GM15510 (cell line): ENCODE data around the gene CRACR2A.

Experiments used
- POLR2A ChIP-seq: IDR thresholded peaks from 3 replicates; pipeline ENCODE4 v1.6.1; 2011; ENCODE audit warnings: borderline replicate concordance; ENCODE audit not compliant: insufficient read length; ENCODE audit errors: extremely low read depth

The CRACR2A gene

DNA sequence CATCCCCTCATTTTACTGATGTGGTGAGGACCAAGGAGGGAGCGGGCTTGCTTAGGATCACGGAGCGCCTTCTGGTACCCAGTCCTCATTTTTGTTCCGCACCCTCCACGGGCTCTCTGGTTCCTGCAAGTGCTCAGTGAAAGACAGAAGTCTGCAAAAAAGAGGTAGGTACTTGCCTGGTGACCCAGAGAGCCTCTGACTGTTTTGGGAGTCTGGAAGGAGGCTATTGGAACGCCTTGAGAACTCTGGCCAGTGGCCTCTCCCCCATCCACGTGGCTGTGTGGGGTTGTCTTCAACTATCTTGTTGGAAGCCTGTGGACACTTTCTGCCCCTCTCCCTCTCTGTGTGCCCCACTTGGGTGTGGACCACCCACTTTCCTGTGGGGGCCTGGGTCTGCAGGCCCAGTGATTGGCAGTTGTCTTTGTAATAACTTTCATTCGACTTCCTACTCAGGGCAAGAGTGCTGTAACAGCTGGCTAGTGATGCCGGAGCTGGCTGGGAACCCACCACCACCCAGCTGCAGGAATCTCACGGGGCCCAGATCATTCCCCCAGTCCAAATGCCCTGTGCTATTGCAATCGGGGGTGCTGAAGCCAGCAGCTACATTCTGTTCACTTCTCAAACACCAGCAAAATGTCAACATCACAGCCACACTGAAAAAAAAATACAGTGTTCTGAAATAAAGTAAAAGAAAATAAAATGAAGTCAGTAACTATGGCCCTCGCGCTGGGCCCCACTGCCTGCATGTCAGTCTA is 139.1 kb downstream of the CRACR2A start:
- no peak for TF ChIP-seq POLR2A

DNA sequence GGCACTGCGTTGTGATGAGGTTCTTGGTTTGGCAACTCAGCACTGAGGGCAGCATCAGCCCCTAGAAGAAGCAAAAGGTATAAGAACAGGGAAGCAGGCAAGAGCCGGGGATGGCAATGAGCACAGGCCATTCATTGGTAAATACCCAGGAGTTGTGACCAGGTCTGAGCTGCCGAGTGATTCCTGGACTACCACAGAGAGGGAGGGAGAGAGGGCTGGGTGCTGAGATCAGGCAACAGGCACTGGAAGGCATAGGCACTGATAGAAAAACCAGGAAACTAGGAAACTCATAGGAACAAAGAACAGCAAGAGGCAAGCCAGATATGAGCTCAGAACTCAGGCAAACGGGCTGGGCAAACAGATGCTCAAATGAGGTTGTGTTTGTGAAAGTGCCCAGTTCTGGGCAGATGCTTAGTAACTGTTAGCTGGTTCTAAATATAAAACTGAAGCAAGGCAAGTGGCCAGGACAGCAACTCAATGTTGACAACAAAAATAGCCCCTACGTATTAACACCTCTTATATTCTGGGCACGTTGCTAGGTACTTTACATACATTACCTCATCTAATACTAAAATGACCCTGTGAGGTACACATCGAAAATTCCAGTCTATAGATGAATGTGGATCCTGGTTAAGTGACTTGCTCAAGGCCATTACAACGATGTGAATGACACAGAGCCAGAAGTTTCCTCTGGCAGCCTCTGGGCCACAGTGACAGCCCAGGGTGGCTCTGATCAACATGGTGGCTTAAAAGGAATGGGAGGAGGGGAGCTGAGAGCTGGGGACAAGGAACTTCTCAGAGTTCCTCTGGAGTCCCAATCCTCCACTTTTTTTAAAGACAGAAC is 140.8 kb downstream of the CRACR2A start:
- TF ChIP-seq POLR2A, result no peak

DNA sequence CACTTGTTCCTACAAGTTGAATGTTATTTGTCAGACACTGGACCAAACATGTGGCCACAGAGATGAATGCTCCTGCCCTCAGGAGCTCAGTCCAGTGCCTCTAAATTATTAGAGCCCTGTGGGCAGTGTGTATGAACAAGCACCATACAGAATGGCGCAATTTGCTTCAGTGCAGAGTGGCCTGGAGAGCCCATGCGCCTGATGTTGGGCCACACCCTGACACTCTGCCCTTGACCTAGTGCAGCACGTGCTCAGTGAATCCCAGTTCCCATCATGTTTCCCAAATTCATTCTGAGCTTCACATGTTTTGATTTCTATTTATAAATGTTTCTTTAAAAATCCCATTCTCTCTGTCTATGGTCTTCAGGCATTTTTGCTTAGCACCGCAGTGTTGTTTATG is 145.1 kb downstream of the CRACR2A start:
- TF ChIP-seq POLR2A, result no peak

DNA sequence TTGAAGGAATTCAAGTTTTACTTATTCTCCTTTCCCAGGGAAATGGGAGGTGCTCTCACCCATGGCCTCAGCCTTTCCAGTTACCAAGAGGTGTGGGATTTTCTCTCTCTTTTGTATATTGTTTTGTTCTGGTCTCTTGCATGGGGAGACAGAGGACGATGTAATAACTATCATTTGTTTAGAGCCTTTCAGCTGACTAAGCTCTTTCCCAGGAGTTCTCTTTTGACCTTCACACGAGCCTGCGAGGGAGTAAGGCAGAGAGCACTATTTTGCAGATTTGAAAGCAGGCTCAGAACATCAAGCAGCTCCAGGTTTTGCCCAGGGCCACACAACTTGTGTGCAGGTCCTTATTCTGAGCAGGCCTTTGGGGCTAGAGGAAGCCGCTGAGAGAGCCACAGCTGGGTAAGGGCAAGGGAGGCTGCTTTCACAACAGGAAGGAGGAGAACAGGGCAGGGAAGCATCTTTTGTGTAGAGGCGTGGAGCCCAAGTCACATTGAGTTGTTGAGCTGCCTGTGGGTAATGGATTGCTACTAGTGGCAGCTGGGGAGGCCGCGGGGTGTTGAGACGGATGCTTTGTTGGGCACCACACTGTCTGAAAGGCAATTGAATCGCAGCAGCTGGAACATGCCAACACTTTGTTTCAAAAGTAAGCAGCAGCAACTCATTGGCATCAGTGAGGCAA is 145.7 kb downstream of the CRACR2A start:
- TF ChIP-seq POLR2A, result no peak

DNA sequence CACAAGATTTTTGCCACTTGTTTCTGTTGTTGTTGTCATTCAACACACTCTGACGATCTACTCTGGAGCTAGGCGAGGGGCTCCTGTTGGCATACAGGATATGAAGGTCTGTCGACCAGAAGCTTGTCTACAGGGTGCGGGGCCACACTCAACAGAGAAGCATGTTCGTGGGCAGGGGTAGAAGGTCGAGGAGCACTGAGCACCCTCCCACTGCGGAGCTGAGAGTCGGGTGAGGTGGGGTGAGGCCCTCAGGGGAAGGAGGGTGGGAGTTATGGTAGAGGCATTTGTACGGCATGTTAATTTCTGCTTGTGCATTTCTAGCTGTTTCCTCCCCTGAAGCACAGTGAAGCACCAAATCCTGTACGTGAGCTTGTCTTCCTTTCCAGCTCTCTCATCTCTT is 146.8 kb downstream of the CRACR2A start:
- TF ChIP-seq POLR2A, result no peak

DNA sequence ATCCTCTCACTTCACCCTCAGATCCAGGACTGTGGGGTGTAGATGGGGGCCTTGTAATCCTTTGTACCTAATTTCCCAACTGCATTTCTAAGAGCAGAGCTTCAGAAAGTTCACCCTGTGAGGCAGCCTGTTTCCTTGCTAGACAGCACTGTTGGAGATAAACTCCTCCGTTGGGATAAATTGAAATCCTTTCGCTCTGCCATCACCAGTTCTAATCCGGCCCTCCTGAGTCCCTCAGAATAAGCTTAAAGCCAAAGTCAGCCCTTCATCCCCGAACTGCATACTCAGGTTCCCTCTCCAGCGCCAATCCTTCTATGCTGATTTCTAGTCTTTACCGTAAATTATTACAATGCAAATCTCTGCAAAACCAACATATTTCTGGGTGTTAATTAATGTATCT is 147.2 kb downstream of the CRACR2A start:
- no peak for TF ChIP-seq POLR2A

DNA sequence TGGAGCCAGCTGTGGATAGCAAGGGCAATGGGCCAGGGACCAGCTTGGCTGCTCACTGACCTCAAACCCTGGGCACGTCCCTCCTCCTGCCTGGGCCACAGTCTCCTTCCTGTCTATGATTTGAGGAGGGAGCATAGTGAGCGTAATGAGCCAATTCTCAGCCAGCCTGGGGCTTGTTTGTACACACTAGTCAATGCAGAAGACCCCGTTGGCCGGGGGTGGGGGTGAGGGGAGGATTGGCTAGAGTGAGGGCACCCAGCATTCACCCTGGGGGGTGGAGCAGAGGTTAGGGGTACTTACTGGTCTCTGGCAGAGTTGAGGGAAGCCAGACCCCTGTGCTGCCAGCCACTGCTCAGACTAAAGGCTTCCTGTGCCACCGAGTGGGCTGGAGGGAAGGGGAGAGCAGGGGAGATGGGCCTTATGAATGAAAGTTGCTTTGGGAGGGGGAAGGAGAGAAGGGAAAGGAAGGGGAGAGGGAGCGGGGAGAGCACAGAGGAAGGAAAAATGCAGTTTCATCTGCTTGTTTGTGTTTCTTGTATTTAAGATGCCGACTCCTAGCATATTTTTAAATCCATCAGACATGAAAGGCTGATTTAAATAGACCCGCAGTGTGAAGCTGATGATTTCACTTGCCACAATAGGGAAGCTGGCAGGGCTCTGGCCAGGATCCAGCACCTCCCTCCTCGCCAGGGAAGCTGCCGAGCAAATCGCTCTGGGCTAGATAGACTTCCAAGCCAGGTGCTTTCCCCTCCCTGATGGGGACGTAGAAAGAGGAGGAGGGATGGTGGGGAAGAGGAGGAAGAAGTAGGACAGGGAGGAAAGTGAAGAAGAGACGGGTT is 147.9 kb downstream of the CRACR2A start:
- TF ChIP-seq POLR2A, result no peak

DNA sequence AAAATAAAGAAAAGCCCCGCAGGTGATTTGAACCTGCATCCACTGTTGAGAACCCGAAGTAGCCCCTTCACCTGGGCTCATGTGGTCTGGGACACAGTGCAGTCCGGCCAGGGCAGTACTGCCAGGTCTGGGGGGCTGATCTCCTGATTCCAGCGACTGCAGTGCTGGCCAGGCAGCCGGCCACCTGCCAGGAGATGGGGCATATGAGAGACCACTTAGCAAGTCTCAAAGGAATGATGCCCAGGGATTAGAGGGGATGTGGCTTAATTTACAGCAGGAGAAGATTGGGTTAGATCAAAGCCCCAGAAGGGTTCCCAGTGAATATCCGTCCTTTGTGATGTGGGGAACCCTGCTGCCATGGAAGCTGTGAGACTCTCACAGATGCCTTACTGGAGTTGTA is 148.6 kb downstream of the CRACR2A start:
- no peak for TF ChIP-seq POLR2A

DNA sequence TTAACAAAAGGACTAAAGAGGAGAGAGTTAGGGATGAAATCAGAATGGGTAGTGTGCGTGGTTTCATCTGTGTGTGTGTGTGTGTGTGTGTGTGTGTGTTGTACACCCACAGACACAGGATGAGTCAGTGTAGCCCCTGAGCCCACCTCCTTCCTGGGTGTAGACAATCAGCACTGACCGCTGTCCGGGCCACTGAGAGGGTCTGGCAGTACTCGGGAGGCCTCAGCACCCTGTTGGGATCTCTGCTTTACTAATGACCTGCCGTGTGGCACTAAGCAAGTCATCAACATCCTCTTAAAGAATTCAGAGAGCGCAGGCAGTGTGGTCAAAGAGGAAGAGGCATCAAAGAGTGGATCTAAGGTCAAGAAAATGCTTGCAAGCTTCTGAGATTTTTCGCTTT is 149.3 kb downstream of the CRACR2A start:
- no peak for TF ChIP-seq POLR2A

DNA sequence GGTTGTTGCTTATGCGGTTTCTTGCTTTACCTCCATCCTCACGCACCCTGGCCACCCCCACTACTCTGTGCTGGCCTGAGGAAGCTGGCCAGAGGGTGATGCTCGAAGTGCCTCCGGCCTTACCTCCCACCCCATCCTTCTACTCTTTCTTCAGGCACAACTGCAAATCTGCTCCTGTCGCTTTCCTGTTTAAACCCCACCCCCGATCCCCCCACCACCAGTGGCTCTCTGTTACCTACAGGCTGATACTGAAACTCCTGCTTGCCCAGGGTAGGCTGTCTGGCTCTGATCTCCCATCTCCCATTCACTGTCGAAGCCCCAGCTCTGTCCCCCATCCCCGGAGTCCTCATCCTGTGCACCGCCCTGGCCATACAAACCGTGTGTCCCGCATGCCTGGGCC is 150.4 kb downstream of the CRACR2A start:
- TF ChIP-seq POLR2A, result no peak

DNA sequence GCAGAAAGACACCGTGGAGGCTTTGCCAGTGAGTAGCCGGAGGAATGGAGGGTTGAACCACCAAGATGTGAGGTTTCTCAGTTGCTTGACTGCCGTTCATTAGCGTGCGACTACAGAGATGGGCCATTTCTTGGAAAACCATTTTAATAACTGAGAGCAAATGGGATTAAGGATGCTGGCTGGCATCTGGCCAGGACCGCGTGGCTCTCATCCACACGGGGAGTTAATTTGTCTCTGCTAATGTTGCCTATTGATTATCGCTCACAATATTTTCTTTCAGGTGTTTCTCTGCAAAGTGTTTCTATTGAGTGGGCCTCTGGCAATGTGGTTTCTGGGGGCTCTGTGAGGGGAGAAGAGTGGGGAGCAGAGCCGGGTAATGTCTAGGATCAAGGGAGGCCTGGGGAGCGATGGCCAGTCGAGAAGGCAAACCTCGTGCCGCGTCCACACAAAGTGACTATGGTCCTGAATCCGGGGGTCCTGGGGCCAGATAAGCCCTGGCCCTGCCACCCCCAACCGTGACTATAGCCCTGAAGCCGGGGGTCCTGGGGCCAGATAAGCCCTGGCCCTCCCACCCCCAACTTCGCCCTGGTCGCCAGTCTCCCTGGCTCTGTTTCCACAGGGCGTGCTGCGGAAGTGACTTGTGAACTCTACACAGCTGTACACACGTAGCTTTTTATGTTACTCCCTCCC is 151.3 kb downstream of the CRACR2A start:
- no peak for TF ChIP-seq POLR2A

DNA sequence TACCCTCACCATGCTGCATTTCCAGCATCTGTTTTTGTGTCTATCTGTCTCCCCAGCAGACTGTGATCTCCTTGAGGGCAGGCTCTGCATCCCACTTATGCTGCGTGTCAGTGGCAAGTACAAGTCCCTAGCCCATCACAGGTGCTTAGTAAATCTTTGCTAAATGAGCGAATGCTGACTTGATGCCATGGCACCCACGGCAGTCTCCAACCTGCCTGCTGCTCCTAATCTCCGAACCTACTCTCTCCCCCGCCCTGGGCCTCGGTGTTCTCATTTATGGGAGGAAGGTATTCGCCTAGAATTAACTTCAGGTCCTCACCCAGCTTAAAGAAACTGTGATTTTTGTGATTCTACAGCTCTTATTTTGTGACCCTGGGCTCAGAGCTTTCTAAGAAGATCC is 152.0 kb downstream of the CRACR2A start:
- TF ChIP-seq POLR2A, result no peak

DNA sequence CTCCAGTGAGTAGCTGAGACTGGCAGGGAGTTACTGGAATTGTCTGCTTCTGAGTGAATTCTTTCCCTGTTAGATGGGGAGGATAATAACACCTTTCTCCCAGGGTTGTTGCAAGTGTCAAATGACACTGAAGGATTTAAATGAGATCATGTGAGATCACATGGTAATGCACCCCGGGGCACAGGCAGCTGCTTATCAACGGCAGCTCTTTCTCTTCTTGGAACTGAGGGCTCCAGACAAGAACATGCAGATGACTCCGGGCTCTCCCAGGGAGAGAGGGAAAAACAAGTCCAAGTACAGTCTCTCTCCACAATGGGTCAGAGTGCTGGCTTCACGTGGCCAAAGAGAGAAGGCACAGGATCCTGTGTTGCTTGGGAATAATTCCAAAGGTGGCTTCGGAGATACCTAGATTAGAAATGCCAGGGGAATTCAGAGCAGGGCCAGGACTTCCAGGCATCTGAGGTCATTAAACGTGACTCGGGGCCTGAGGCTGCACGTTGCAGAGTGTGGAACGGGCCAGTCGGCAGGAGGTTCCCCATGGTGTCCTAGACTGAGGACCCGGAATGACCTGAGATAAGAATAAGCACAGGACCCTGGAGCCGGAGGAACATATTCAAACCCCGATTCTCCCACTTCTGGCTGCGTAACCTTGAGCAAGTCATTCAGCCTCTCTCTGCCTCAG is 152.7 kb downstream of the CRACR2A start:
- TF ChIP-seq POLR2A, result no peak

DNA sequence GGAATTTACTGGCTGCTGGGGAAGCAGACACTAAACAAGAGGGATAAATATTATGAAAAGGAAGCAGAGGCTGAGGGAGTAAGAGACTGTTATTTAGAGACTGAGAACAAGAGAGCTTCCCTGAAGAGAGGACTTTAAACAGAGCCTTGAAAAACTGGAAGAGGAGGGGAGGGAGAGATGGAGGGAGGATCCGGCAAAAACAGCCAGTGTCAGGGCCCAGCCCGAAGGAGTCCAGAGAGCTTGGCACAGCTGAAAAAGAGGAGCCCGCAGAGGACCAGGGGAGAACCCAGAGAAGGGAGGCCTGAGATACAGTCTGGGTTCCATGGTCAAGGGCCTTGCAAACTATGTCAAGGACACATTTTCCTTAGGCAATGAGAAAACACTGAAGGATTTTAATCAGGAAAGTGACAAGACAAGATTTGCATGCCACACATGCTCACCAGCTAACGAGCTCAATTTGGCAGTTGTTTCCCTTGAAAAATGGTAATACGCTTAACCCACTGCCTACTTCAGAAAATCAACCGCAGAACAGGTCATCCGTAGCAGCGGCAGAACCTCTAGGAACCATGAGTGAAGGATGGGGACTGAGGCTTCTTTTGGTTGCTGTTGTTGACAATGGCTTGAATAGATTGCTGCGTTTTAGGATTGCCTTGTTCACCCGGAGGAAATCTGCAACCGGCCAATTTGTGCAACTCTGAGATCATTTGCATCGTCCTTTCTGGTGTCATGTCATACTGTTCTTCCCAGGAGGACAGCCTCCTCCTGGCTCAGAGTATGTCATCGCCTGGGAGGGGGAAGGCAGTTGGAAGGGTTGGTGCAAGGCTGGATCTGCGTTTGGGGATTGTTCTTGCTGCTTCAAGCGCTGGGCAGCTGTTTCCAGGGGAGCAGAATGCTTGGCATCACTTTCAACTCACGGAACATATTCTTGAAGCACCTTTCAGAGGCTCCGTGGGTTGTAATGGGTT is 153.7 kb downstream of the CRACR2A start:
- TF ChIP-seq POLR2A, result no peak
